GDM1 (cell line): Measurements from ENCODE around the gene ZNF789.
A peak's percentile ranks its signal among the peaks of the same experiment; 100 is the strongest.

ENCODE experiments used
- DNase-seq: peaks from one replicate; lab custom pipeline; 2025; lab: John Stamatoyannopoulos, UW

Gene ZNF789

GRCh38 chr7:99504603-99505323, 32.1 kb downstream of the ZNF789 start, which contains the start of gene ZKSCAN5:
ZKSCAN5 (plus strand) TSS chr7:99504662; CDS start chr7:99506045, 1,383 bp downstream.
- peak; percentile 90 for DNase-seq

GRCh38 chr7:99505324-99505662, 32.6 kb downstream of the ZNF789 start:
- DNase-seq, result no peak

- no peak for DNase-seq
Measured at GRCh38 chr7:99514050-99514449, 41.4 kb downstream of the ZNF789 start.

- DNase-seq, result no peak
Measured at GRCh38 chr7:99521399-99521798, 48.7 kb downstream of the ZNF789 start.

- peak; percentile 5 for DNase-seq
Measured at GRCh38 chr7:99525713-99526440, 53.2 kb downstream of the ZNF789 start.

GRCh38 chr7:99531354-99531765, 58.7 kb downstream of the ZNF789 start:
- no peak for DNase-seq

GRCh38 chr7:99535667-99536066, 63.0 kb downstream of the ZNF789 start:
- DNase-seq, result no peak
